Activated T-cell treated with anti-CD3 and anti-CD28 coated beads, Interleukin-2, amount 50 U/mL, for 1 hour (primary cell): ENCODE data around the gene GNGT2.

ENCODE experiments used
- DNase-seq: peaks from one replicate; pipeline ENCODE4 v3.0.0-alpha.2; 2020

Gene GNGT2

DNA sequence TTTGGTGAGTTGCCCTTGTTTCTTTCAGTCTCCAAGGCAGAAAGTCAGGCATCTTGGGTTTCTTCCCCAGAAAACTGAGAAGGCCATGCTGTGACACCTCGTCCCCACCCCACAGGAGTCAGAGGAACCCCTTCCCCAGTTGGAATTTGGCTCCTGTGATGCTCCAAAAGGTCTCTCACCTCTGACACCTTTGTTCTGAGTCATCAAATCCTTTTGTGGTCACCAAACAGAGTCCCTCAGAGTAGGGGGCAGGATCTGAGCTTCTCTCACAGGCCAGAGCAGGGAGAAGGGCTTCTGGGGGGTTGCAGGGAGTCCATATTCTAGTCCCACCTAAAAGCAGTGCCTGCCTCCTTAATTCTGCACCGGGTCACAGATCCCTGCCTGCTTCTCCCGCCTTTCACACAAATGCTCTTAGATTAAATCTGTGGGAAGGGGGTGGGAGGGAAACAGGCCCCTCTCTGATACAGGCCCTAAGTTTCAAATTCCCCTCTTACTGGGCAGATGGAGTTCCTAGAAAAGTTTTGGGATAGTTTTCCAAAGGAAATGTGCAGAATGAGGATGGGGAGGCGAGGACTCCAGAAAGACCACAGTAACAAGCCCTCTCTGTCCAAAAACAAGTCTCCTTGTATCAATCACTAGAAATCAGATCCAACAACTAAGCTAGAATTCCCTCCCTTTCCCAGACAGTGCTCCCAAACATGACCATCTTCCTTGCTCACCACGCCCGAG lies 18.9 kb upstream of the GNGT2 start:
- DNase-seq: no peak

DNA sequence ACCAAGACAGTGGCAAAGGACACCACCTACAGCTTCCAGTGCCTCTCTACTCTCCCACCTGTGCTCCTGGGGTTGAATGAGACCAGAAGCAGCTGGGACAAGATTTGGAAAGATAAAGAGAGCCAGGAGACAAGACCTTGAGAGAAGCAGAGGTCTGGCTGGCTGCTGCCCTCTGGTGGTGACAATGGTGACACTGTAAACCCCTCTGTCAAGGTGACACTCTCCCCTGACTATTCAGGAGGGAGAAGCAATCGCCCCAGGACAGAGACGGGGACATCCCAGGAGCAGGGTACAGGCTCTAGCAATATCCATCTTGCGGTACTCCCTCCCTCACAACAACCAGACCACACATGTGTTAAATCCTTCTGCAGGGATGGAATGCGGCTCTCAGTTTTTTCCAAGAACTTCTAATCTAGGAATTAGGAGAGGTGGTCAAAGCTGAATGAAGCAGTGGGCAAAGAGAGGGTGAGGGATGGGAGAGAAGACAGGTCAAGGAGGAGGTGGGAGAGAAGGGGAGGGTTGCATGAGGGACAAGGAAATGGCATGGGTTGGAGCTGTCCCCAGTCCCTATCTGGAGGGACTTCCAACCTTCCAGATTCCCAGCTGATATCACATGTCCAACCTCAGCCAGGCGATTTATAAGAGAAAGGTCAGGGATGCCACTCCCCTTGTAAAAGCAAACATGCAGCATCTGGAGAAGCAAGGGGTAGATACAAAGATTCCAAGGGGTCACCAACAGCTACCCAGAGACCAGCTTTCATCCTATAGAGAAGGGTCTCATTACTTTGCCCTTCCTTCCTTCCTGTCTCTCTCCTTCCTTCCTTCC lies 17.3 kb upstream of the GNGT2 start:
- DNase-seq: peak; percentile 81

DNA sequence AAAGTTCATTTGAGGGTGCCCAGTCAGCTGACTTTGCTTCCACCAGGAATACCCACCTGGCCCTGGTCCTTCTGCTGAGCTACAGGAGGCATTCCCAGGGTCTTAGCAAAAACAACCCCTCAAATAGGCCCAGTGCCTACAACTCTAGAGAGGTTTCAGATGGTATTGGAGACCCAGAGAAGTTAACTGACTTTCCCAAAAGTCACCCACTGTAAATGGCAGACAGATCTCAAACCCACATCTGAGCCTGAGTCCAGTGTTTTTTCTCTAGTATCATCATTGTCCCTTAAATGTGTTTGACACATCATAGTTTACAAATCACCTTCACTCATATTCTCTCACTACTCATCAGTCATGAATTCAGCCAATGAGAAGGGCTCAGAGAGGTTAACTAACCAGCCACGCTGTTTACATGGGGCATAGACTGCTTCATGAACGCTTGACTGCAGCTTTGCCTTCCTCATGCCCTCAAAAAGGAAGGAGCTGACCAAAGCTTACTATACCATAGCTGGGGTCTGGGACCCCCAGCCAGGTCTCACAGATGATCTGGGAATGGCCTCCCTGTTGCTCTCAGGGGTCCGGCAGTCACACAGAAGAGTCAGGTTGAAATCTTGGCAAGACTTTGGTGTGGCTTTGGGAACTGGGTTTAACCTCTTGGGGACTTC lies 16.5 kb upstream of the GNGT2 start:
- DNase-seq: no peak

DNA sequence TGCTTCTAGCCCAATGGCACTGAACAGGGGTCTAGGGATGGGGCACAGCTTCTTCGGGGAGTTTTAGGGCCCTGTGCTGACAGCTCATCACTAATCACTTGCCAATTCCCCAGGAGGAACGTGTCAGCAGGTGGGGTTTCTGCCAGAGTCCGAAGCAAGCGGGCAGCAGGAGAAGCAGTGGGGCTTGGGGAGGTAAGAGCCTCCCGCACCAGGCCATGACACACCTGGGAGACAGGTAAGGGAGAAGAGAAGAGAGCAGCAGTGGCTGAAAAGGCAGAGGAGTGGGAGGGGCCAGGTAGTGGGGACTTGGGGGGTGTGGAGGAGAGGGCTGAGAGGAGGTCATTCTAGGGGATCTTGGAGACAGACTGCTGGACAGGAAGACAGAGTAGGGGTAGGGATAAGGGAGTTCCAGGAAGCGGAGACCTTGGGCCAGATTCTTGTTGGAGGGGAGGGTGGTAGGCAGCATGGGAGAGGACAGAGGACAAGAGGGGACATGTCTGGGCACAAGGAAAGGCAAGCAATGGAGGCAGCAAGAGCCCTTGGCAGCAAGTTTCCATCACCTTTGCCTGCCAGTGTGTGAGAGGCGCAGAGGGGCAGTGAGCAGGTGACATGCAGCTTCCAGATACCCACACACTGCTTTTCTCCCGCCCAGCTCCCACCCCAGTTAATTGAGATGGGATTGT lies 15.3 kb upstream of the GNGT2 start:
- DNase-seq: no peak

DNA sequence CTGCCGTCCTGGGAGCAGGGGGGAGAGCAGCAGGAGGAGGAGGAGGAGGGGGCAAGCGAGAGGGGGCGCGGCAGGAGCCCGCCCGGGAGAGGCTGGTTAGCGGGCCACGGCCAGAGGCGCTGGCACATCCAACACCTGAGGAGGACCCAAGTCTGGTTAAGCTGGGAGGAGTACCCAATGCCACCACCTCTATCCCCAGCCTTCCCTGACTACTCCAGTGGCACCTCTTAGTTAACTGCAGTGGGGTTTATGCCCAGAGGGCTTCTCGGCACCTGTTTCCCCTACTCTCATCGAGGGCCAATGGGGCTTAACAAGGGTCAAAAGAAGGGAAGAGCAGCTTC lies 14.6 kb upstream of the GNGT2 start:
- no peak for DNase-seq

DNA sequence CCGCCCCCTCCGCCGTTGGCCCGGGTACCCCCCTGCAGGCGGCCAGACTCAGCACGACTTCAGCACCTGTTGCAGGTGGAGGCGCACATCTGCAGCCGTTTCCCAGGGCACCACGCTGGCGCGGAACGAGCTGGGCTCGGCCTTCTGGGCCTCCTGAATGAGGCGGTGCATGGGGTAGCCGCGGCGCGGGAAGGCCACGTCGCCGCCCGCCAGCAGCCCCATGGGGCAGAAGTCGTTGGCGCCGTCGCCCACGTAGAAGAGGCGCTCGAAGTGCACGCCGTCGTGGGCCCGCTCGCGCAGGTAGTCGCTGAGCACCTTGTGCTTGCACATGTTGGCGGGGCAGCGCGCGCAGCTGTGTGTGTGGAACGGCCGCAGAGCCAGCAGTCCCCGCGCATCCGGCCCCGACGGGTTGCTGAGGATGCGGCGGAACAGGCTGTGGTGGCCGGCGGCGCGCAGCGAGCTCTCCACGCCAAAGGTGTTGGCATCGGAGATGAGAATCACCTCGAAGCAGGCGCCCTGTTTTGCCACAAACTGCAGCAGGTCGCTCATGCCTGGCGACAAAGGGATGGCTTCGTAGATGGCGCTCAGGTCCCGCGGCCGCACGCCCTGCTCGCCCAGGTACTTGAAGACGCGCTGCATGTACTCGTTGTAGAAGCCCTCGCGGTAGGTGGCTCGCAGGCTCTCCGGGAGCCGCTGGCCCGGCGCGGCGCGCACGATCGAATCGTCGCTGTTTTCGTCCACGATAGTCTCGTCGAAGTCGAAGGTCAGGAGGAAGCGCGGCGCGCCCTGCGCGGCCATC lies 14.0 kb upstream of the GNGT2 start:
- peak; percentile 66 for DNase-seq

DNA sequence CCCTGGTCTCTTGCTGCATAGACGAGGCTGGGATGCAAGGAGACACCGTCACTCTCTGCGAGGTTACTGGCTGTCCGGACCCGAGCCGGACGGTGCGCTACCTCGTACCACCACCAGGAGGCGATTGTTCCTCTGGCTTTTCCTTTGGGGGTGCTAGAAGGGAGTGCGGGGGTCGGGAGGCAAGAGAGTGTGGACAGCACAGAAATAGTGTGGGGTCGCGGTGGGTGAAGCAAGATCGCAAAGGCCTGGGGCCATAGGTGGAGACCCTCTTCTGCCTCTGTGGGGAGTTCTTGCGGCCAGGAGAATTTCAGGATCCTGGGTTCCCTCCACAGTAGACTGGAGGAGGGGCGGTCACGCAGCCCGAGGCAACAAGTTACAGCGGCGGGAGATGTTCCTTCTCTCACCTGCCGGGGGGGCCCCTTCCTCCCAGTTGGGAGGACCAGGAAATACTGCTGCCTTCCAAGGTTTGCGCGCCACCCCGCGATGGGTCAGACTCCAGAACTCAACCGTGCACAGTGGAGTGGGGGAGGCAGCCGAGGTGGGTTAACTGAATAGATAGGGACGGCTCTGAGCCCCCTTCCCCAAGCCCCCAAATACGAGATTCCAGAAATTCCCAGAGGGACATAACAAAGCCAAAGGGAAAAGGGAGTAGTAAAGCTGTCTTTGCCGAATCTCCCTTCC lies 13.3 kb upstream of the GNGT2 start:
- DNase-seq: peak; percentile 76

DNA sequence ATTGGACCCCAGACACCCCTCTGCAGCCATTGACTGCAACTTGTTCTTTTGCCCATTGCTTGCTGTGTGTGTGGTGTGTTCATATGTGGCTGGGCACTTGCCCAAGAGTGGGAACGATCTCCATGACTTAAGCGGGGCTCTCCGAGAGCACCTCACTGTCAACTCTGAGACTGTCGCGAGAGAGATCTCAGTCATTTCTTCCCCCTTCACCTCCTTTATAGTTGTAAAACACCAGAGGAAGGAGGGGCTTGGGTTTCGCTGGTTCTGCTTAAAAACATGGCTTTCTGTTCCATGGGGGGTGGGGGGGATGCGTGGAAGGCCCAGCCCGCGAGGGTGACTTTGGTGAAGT lies 12.8 kb upstream of the GNGT2 start:
- no peak for DNase-seq

DNA sequence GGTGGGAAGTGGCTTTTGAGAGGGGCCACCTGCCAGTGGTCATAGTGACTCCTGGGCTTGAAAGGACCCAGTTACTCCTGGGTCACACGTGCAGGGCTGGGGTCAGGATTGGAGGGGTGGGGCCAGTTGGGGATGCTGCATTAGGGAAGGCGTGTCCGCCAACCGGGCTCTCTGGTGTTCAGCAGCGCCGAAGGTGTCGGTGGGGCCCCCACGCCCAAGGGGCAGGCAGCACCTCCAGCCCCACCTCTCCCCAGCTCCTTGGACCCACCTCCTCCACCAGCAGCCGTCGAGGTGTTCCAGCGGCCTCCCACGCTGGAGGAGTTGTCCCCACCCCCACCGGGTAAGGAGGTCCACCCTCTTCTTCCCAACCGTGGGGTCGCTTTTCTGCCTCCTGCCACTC lies 9.6 kb upstream of the GNGT2 start:
- DNase-seq: no peak

DNA sequence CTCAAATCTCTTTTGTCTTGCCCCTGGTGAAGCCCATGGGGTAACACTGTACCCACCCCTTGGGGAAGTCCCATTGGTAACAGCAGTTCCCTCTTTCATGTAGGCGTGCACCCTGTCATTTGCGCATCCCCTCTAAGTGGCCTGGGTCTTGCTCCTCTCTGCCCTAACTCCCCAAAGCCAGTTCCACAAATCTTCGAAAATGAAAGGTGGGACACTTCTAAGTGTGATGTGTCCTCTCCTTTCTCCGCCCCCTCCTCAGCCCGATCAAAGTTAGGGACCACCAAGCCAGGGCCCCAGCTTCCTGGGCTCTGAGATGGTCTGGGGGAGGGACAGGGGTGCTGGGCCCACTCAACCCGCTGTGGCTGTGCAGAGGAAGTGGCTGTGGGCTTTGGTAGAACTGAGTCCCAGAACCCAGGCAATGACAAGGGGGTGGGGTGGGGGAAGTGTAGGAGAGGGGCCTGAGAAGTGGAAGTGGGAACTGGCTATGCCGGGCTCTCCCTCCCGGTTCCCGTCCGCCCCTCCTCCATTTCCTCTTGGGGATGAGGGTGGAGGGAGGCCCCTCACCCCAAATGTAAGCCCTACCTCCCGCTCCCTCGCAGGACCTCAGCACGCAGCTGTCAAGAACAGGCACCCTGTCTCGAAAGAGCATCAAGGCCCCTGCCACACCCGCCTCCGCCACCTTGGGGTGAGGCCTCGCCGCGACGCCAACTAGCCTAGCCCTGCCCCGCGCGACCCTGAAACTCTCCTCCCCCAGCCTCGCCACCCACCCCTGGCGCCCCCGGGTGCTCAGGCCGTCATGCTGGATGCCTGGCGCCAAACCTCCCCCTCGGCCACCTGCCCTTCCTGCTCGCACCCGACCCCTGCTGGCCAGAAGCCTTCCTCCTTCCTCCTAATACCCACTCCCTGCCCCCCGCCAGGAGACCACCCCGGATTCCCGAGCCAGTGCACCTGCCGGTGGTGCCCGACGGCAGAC lies 8.9 kb upstream of the GNGT2 start:
- DNase-seq: peak; percentile 47

DNA sequence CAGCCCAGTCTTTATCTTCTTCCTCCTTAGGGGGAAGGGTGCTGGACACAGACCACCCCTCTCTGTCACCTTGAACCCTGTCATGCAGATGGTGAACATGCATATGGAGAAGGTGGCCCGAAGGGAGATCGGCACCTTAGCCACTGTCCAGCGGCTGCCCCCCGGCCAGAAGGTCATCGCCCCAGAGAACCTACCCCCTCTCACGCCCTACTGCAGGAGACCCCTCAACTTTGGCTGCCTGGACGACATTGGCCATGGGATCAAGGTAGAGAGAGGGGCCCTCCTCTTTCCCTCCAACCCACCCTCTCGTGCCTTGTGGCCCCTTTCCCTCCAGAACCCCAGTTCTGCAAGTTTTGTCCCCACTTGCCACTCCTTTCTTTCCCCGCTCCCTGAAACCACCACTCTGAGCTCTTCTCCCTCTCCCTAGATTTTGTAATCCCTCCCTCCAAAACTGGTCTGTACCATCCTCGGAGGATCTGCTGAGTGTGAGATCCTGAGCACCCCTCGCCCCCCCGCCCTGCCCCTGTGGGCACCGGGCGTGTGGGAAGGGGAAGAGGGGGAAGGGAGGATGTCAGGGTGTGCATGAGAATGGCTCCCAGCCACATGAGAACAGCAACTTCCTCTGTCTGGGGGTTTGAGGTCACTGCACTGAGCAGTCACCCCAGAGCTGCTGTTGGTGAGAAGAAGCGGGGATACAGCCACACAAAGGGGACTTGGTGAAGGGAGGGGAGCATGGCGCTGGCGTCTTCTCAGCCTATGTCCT lies 7.5 kb upstream of the GNGT2 start:
- peak; percentile 71 for DNase-seq

DNA sequence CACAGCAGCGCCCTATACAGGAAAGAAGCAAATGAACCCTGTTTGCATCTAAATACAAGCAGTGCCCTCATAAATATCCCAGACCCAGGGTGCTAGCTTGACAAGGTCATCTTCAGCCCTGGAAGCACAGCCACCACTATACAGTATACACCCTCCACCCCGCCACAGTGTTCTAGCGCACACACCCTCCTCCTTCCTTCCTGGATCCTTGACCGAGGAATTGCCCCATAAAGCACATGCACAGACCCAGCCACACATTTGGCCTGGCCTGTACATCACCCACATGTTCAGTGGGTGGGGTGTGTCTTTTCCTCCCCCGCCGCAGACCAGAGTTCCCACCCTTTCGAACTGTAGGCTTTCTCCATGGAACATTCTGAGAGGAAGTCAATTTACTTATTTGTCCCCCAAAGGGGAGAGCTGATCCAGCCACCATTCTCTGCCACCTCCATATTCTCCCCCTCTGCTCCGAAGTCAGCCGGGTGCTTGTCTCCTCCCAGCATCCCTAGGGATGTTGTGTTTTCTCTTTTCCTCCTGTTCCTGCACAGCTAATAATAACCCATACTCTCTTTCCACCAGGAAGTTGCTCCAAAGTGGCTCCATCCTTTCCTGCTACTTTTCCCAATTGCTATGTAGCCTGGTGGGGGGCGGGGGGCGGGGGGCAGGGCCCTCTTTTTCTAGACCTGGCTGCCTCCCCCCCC lies 6.7 kb upstream of the GNGT2 start:
- no peak for DNase-seq

DNA sequence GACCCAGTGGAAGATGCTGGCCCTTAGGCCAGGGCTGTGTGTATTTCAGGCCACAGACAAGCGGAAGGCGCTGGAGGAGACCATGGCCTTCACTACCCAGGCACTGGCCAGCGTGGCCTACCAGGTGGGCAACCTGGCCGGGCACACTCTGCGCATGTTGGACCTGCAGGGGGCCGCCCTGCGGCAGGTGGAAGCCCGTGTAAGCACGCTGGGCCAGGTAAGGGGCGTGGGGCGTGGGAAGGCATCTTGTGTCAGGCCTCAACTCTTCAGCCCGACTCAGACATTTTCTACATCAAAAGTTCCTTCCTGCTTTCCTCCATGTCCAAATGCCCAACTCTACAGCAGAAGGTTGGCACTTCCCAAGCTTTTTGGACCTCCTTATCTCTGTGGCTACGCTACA lies 6.1 kb upstream of the GNGT2 start:
- DNase-seq: no peak

DNA sequence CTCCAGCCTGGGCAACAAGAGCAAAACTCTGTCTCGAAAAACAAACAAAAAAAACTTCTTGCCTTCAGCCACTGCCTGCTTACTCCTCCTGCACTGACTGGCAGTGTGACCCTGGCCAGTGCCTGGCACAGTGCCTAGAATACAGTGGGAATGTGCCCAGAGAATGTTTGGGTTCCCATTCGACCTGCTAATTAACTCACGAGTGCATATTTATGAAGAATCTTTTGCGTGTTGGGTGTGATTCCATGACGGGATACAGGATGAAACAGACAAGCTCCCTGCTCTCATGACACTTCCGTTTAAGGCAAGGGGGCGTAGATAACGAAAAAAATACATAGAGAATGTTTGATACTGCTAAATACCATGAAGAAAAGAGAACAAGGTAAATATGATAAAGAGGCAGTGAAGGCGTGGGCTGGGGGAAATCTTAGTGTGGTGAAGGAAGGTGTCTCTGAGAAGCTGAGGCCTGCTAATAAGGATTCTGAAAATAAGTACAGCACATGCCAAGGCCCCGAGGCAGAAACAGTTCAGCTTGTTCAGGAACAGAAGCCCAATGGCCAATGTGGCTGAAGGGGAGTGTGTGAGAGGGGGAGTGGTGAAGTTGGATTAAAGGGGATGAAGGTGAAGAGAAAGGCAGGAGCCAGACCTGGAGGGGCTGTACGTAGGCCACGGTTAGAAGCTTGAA lies 4.4 kb upstream of the GNGT2 start:
- no peak for DNase-seq

DNA sequence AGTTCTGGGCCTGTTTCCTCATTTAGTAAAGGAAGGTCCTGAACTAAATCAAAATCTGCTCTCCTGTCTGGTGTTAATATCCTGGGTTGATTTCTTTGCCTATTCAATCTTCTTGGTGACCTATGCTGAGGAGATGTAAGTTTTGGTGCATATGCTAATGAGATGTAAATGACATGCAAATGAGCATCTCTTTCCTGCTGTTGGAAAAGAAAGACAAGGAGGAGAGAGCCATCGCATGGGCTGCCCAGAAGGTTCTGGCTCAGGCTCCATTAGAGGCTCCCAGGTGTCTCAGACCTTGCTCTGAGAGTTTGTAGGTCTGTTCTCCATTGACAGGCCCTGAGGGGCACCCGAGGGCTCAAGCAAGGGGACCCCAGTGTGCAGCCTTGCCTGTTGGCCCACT lies 3.5 kb upstream of the GNGT2 start:
- DNase-seq: no peak

DNA sequence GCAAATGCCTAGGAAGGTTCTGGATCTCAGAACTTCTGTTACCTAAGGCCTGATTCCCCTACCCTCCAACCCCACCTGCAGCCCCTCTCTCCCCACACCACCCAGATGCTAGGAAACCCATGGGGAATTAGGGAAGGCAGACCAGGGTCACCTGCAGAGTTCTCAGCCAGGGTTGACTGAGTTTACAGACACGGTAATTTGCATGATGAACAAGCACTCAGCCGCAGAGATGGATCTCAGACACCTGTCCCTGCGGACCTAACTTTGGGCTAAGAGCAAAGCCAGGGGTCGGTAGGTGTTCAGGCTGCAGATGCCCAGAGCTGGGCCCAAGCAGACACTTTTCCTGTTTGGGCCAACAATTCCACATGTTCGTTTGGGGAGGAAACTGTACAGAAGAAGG lies 3.0 kb upstream of the GNGT2 start:
- no peak for DNase-seq

DNA sequence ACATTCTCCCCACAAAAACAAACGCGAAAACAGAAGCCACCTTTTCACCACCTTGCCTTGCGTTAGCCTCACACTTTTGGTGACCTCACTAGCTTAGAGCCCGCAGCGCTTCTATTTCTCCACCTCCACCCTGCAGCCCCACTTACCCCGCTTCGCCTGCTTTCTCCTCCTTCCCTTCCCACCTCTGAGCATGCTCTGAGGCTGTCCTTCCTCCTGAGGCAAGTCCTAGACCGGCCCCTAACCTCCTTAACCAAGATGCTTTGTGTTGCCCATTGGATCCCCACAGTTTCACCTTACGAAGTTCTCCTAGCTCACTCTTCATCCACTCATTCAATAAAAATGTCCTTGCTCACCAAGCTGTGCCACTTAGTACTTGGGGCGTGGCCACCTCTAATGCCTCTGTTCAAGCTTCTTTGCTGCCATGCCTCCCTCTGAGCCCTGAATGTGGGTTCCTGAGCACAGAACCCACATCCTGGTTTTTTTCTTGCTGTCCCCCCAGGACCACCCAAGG lies 1.3 kb downstream of the GNGT2 start:
- no peak for DNase-seq

DNA sequence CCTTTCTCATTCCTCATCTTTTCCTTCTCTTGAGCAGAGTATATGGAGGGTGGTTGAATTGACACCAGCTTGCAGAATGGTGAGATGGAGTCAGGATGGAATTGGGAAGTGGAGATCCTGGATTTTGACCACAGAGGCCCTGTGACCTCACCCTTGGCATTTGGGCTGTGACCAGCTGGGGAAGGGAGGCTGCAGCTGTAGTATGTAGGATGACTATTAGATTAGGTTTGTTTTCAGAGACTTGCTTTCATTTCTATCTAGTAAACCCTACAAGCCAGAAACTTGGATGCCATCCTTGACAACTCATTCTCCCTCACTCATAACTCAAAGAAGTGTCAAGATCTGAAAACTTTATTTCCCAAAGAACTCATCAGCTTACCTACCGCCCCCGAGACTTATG lies 5.9 kb downstream of the GNGT2 start:
- DNase-seq: no peak

DNA sequence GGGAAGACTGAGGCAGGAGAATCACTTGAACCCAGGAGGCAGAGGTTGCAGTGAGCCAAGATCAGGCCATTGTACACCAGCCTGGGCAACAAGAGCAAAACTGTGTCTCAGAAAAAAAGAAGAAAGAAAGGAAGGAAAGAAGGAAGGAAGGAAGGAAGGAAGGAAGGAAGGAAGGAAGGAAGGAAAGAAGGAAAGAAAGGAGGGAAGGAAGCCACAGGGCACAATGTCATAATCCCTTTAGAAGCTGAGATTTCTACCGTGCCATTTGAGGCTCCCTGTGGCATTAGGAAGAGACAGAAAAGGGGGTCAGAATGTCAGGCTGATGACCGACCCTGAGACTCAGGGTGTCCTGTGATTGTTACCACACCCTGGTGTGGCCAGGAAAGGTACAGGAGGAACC lies 6.6 kb downstream of the GNGT2 start:
- DNase-seq: no peak
